H4 (cell line): ENCODE data around the gene RSRP1. TPM values are rescaled to one million over a fixed set of nuclear protein-coding genes. Genes with fewer than 3 reads are reported as not detected.
"Not testable (repeated sequence)": the region's sequence is repeated elsewhere in the genome, so short reads cannot be mapped to it uniquely, and the experiment has no call there.

ENCODE experiments used
- DNase-seq: peaks from one replicate; pipeline ENCODE4 v3.0.0-alpha.2; 2015; ENCODE audit warnings: low spot score
- total RNA-seq: library from RNA; depleted of rRNA; stranded (reverse); fragments of >200 nt; shearing (Covaris generic); gene quantifications from 2 replicates; pipeline ENCODE4 v1.2.3, GENCODE V29; 2014

RSRP1 gene
- total RNA-seq, 1 experiment from 2014 or later: 31.2 TPM

DNA sequence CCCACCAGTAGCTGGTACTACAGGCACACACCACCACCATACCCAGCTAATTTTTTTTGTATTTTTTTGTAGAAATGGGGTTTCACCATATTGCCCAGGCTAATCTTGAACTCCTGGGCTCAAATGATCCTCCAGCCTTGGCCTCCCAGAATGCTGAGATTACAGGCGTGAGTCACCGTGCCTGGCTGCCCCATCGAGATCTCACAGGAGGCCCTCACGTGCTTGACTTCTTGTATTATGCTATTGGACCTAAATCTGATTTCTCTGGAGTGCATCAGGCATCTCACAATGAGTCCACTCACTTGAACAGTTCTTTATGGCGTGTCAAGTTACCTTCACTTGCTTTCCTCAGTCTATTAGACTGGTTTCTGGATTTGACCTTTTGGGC lies 9.3 kb upstream of the RSRP1 start:
- no peak for DNase-seq

DNA sequence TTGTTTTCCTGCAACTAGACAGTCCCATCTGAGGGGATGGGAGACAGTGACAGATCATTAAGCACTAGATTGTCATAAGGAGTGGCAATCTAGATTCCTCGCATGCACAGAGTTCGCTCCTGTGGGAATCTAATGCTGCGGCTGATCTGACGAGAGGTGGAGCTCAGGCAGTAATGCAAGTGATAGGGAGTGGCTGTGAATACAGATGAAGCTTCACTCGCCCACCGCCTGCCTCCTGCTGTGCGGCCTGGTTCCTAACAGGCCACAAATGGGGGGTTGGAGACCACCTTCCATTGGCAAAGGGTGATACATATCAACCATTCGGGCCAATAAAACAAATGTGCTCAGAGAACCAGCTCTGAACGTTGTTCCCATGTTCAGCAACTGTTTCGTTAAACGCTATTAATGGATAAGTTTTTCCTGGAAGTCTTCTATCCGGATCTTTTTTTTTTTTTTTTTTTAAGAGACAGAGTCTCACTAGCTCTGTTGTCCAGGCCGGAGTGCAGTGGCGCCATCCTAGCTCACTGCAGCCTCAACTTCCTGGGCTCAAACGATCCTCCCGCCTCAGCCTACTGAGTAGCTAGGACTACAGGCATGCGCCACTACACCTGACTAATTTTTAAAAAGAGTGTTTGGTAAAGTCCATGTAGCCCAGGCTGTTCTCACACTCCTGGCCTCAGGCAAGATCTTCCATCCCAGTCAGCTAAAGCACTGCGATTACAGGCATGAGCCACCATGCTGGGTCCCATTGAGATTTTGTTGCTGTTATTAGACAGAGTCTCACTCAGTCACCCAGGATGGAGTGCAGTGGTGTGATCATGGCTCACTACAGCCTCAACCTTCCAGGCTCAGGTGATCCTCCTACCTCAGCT lies 8.7 kb upstream of the RSRP1 start:
- DNase-seq: no peak

DNA sequence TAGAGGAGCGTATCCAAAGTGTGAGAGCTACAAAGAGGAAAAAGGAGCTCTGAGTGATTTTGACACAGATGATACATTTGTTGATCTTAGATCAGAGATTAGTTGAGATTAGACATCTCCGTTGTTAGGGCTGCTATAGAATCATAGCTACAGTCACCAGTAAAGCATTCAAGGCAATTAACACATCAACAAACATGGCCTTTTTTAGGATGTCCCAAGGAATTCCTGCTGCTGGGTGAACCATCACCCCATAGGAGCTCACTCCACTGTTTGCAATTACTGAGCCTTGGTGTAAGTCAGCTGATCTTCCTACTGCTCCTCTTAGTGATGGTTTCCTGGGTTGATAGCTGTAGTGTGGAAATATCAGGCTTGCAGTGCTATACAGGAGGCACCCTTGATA lies 6.7 kb upstream of the RSRP1 start:
- no peak for DNase-seq

DNA sequence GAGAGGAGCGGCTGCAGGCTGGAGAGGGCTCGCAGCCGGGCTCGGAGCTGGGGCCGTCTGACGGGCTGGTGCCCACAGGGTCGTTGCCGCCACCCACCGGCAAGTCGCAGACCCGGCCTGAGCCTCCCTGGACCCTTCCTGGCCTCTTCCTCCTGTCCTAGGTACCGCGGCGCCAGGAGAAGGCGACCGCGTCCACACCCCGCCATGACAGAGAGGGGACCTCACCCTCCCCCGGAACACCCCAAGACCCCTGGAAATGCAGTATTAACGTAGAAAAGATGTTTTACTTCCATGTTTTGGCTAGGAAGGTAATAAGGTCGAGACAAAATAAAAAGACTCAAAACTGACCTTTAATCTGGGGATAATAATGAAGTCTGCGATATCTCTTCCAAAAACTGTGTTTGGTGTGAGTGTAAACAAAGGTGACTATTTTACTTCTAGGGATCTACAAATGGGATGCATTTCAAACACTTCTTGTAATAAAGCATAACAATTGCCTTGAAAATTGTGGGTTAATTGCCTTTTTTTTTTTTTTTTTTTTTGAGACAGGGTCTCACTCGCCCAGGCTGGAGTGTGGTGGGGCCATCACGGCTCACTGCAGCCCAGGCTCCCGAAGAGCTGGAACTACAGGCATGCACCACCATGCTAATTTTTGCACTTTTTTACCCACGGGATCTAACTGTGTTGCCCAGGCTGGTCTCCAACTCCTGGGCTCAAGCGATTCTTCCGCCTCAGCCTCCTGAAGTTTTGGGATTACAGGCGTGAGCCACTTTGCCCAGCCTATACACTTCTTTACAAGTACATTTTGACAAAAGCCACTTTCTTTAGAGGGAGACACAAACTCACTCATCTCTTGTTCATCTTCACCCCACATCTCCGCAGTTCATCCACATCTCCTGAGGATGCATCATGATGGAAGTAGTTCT lies 838 bp upstream of the RSRP1 start:
- no peak for DNase-seq

DNA sequence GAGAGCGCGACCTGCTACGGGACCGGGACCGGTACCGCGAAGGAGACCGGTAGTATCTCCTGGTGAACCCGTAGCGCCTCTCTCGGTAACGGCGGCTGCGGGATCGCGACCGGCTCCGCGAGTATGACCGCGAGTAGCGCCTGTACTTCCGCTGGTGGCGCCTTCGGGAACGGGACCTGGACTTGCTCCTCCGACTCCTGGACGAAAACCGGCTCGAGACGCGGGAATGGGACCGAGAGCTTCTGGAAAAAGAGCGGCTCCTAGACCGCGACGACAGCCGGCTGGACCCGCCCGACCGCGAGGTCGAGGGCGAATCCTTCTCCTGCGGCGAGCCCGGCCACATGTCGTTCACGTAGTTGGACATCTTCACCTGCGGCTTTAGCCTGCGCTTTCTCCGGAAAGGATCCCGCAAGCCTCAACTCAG lies 642 bp downstream of the RSRP1 start:
- DNase-seq: no peak

DNA sequence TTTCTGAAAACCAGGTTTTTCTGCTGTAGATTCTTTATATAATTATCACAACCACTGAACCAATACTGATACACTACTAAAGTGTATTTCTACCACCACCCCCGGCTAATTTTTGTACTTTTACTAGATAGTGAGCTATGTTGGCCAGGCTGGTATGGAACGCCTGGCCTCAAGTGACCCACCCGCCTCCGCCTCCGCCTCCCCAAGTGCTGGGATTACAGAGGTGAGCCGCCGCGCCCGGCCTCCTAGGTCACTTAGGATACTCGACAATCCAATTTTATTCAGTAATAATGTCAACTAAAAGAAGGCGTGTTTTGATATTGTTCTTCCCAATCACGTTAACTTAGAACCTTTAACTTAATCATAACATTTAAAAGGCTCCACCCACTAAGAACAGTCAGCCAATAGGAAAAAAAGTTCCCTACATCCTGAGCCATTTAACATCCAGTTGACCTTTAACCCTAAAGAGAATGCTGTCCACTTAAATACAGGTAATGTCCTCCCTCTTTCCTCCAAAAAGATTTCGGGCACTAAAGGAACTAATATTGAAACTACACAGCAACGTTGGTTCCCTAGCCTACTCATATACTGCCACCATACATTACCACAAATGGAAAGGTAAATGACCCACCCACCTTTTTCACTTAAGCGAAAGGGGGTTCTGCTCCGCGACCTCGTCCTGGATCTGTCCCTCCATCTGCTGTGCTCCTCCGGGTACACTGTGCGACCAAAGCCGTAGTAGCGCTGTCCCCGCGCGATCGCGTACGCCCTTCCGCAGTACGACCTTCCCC lies 1.2 kb downstream of the RSRP1 start:
- DNase-seq: no peak

DNA sequence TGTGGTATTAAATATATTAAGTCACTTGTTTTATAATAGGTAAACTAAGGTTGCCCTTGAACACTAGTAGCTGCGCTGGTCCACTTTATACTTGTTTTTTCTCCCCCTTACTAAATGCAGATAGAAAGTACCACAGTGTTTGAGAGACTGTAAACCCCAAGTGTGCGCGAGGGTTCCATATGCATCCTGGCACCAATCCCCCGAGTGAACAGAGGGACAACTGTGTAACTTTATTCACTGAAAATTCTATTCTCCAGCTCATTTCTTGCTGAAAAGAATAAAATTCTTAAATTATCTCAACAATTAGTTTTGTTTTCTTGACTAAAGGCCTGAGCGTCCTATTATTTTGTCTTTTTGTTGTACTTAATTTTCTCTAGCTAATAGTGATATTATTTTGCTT lies 1.9 kb downstream of the RSRP1 start:
- no peak for DNase-seq

DNA sequence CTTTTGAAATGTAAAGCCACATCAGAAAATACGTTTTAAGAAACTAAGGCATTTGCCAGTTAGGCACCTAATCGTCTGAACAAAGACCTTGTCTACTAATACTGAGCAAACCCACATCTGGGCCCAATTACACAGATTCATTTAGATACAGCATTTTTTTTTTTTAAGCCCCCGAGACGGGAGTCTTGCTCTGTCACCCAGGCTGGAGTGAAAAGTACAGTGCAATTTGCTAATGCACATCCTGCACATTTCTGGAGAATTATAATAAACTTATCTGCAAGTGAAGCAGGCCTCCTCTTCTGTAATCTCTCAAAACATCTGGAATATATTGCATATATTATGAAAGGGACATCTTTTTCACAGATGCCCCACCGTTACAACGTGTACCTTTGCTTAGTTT lies 3.3 kb downstream of the RSRP1 start:
- DNase-seq: no peak

DNA sequence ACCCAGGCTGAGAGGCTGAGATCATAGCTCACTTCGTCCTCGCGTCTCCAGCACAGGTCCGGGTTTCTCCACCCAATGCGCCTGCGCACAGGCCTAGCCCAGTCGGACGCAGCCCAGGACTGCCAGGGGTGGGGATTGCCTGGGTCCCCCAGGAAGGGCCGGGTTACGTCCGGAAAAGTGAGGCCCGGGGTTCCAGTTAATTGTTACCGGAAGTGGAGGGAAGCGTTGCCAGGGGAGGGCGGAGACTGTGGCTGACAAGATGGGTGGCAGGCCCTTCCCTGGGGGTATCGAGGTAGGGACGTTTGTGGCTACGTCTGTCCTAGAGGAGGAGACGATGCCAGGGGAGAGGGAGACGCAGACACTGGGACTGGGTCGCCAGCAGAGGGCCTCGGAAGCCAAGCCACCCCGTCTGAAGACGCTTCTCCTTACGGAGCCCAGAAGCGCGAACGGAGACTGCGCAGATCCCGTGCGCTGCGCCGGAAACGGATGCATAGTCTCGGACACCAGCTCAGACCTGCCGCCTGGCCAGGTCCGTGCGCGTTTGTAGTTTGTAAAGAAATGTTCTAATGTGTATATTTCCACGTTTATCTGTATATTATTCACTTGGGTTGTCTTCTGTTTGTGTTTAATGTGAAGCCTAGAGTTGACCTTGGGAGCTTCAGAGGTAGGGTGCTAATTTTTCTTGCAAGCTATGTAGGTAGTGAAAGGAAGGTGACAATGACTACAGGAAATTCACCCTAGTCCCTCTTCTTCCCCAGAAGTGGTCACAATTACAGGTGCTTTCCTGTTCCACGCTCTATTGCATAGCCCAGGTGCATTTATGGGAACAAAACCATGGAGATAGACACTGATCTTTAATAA lies 7.3 kb downstream of the RSRP1 start:
- peak; percentile 87 for DNase-seq

DNA sequence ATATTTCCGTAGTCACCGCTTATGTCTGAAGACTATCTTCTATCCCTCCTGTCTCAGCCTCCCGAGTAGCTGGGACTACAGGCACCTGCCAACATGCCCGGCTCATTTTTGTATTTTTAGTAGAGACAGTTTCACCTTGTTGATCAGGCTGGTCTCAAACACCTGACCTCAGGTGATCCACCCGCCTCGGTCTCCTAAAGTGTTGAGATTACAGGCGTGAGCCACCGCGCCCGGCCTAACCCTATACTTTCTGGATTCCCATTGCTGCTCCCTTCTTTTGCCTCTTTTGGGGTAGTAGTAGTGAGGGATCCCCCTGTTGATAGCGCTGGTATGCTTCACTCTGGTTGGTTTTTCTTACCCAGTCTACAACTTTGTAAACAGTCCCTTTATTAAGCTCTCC lies 9.2 kb downstream of the RSRP1 start:
- no peak for DNase-seq

DNA sequence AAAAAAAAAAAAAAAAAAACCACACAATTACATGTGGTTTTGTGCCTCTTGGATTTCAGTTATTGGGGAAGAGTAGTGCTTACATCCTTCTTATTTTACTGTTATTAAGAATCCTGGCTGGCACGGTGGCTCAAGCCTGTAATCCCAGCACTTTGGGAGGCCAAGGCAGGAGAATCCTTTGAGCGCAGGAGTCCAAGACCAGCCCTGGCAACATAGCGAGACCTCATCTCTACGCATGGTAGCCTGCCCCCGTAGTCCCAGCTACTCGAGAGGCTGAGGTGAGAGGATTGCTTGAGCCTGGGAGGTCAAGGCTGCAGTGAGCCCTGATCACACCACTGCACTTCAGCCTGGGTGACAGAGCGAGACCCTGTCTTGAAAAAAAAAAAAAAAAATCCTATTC lies 11.0 kb downstream of the RSRP1 start:
- DNase-seq: not testable (repeated sequence)

DNA sequence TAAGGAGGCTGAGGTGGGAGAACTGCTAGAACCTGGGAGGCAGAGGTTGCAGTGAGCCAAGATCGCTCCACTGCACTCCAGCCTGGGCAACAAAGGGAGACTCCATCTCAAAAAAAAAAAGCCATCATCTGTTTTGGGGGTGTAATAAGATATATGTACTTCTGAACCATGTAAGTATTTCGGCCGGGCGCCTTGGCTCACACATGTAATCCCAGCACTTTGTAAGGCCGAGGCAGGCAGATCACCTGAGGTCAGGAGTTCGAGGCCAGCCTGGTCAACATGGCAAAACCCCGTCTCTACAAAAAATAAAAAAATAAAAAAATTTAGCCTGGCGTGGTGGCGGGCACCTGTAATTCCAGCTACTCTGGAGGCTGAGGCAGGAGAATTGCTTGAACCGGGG lies 11.8 kb downstream of the RSRP1 start:
- DNase-seq: not testable (repeated sequence)

DNA sequence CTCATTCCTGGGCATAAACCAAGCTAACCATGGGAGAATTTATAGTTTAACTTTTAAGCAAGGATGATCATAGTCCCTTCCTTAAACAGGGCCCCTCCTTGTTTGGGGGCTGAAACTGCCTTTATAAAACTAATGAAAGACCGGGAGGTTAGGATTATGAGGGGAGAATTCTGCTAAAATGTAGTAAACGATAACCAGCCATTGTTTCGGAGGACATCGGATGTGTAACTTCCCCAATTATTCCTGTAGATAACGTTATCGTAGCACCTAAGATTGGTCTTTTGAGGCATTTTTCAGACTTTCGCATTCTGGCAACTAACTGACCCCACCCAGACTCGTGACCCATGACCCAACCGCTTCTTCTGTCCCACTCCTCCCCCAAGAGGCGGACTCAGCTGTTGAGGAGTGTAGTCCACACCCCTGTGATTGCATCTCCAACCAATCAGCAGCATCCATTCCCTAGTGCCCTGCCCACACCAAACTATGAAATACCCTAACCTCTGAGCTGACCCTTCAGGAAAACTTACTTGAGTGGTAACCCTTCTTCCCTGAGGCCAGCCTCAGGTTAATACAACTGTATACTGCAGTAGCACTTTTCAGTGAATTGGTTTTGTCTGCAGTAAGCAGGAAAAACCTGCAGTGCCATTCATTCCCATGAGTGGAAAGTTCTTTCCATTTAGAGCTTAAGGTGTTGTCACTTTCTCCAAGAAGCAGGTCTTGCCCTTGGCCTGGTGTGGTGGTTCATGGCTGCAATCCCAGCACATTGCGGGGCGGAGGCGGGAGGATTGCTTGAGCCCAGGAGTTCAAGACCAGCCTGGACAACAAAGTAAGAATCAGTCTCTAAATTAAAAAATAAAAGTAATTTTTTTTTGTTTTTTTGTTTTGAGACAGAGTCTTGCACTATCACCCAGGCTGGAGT lies 14.1 kb downstream of the RSRP1 start:
- DNase-seq: peak; percentile 79

DNA sequence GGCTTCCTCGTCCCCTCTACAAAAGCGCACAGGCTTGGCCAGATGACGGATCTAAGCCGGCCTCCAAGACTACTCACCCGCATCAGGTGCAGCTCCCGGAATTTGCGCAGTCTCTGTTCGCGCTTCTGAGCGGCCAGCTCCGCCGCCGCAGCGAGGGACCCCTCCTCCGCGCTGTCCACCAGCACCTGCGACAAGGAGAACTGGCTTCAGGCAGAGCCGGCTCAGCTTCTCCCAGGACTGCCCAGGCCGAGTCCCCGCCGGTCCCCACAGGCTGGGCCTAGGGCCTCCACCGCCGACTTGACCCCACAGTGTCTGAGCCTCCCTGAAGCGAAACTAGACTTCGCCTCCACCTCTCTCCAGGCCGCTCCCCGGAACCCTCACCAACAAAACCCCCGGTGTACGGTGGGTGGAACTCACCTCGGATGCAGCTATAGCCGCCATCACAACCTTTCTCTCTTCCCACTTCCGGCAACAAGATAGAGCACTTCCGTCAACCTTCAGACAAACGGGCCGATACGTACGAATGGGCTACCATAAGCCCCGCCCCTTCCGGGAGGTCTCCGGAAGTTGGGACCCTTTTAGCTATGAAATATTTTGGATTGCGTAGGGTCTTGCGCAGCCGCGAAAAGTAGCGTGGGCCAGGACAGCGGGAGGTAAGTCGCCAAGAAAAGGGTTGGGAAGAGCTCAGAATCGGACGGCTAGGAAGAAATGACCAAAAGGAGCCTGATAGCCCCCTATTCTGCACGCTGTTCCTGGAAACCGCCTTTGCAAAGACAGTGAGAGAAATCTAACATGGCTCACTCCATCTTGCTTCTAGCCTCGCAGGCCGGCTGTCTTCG lies 15.0 kb downstream of the RSRP1 start, which contains the start of gene SYF2:
Gene SYF2 (minus strand): TSS at position 476 of the 839 bp plus-strand sequence. CDS start 35 bp downstream, at position 441.
- peak; percentile 91 for DNase-seq

DNA sequence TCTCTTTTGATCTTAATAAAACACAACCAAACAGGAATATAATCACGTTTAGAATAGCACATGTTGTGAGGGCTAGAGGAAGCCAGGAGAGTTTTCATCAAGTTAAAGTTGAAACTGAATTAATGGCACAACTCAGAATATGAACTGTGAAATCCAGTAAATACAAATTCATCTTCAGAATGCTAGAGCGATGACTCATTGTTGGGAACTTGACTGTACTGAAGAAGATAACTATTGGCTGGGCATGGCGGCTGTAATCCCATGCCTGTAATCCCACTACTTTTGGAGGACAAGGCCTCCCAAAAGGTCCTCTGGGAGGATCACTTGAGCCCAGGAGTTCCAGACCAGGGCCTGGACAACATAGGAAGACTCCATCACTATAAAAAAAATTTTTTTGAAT lies 23.8 kb downstream of the RSRP1 start:
- no peak for DNase-seq

DNA sequence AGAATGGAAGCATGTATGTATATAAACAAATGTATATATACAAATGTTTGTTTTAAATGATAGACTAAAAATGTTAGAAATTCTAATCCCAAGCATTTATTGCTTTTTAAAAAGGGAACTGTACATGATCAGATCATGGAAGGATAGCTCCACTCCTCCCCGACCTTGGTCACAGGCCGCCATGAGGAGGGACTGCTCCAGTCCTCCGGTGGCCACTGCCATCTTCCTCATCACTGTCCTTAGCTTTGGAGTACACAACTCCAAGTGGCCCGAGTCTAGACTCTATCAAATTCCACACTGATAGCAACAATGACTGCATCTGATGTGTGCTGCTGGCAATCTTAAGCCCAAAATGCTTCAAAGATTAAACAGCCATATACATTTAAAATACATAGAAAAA lies 24.6 kb downstream of the RSRP1 start:
- DNase-seq: no peak

DNA sequence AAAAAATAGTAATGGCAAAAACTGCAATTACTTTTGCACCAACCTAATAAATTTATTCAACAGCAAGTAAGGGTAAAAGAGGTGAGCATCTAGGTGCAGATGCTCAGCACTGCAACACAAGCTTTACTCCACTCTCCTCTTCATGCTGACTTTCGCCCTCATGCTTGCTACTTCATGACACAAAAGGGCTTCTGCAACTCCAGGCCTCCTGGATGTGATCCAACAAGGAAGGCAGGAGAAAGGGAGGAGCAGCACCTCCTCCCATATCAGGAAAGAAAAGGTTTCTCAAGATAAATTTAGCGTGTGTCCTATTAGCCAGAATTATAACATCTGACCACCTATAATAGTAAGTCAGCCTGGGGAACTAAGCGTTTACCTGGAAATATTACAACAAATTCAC lies 26.6 kb downstream of the RSRP1 start:
- DNase-seq: no peak

DNA sequence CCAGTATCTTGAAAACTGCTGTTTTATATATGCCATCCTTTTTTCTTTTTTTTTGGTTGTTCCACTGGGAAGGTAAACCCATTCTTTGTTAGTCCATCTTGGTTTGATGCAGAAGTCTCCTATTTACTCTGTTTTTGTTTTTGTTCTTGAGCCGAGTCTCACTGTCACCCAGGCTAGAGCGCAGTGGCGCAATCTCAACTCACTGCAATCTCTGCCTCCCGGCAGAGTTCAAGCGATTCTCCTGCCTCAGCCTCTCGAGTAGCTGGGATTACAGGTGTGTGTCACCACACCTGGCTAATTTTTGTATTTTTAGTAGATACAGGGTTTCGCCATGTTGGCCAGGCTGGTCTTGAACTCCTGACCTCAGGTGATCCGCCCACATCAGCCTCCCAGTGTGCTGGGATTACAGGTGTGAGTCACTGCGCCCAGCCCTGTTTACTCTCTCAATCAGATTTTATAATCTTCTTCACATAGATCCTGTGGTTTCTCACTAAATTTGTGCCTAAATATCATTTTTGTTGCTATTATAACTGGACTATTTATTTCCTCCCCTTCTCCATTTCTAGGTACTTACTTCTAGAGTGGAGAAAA lies 27.5 kb downstream of the RSRP1 start:
- no peak for DNase-seq
